H9 (cell line): ENCODE data around the gene CDH13. TPM values are rescaled to one million over a fixed set of nuclear protein-coding genes. Genes with fewer than 3 reads are reported as not detected.

ENCODE experiments used
- DNase-seq: peaks from one replicate; pipeline ENCODE4 v3.0.0-alpha.2; 2017
- H2AFZ ChIP-seq: one replicate; pipeline ENCODE4 v1.6.1; 2013; ENCODE audit warnings: mild to moderate bottlenecking, low read length, control low read depth, moderate library complexity
- H2AK5ac ChIP-seq: 2 replicates; pipeline ENCODE4 v1.6.1; 2013; ENCODE audit warnings: low read length, control low read depth, mixed read lengths; ENCODE audit not compliant: insufficient read length
- H2BK120ac ChIP-seq: one replicate; pipeline ENCODE4 v1.6.1; 2013; ENCODE audit warnings: low read depth, mild to moderate bottlenecking, low read length, control low read depth, inconsistent platforms; ENCODE audit not compliant: poor library complexity, severe bottlenecking
- H2BK12ac ChIP-seq: 2 replicates; pipeline ENCODE4 v1.6.1; 2013; ENCODE audit warnings: low read length, control low read depth, mixed read lengths, low read depth; ENCODE audit not compliant: insufficient read length
- H2BK15ac ChIP-seq: 2 replicates; pipeline ENCODE4 v1.6.1; 2013; ENCODE audit warnings: low read depth, low read length, control low read depth
- H2BK20ac ChIP-seq: one replicate; pipeline ENCODE4 v1.6.1; 2013; ENCODE audit warnings: low read depth, mild to moderate bottlenecking, low read length, control low read depth, inconsistent platforms; ENCODE audit not compliant: poor library complexity, severe bottlenecking
- H2BK5ac ChIP-seq: 2 replicates; pipeline ENCODE4 v1.6.1; 2013; ENCODE audit warnings: low read length, control low read depth, mixed read lengths; ENCODE audit not compliant: insufficient read length
- H3K14ac ChIP-seq: 2 replicates; pipeline ENCODE4 v1.6.1; 2013; ENCODE audit warnings: low read length, control low read depth; ENCODE audit not compliant: insufficient read depth
- H3K18ac ChIP-seq: 2 replicates; pipeline ENCODE4 v1.6.1; 2013; ENCODE audit warnings: low read depth, mild to moderate bottlenecking, mixed read lengths, low read length, control low read depth; ENCODE audit not compliant: insufficient read length
- H3K23ac ChIP-seq: 2 replicates; pipeline ENCODE4 v1.6.1; 2013; ENCODE audit warnings: low read length, control low read depth, mixed read lengths, low read depth; ENCODE audit not compliant: insufficient read length
- H3K23me2 ChIP-seq: 2 replicates; pipeline ENCODE4 v1.6.1; 2013; ENCODE audit warnings: low read depth, mild to moderate bottlenecking, mixed read lengths, low read length, control low read depth; ENCODE audit not compliant: insufficient read length, poor library complexity, severe bottlenecking
- H3K27ac ChIP-seq: 2 replicates; pipeline ENCODE4 v1.5.1; 2013; ENCODE audit warnings: low read length, control low read depth, mixed read lengths, low read depth; ENCODE audit not compliant: insufficient read length
- H3K27me3 ChIP-seq: 2 replicates; pipeline ENCODE4 v1.6.1; 2013; ENCODE audit warnings: low read length, control low read depth, inconsistent platforms; ENCODE audit not compliant: insufficient read depth
- H3K4ac ChIP-seq: 2 replicates; pipeline ENCODE4 v1.6.1; 2013; ENCODE audit warnings: low read depth, mild to moderate bottlenecking, control low read depth, inconsistent platforms, low read length, moderate library complexity
- H3K4me1 ChIP-seq: 2 replicates; pipeline ENCODE4 v1.6.1; 2013; ENCODE audit warnings: low read length, control low read depth, inconsistent platforms; ENCODE audit not compliant: insufficient read depth
- H3K4me2 ChIP-seq: 2 replicates; pipeline ENCODE4 v1.6.1; 2013; ENCODE audit warnings: low read length, control low read depth, mixed read lengths; ENCODE audit not compliant: insufficient read length, insufficient read depth
- H3K56ac ChIP-seq: 2 replicates; pipeline ENCODE4 v1.6.1; 2013; ENCODE audit warnings: low read depth, mild to moderate bottlenecking, mixed read lengths, low read length, control low read depth; ENCODE audit not compliant: insufficient read length
- H3K79me1 ChIP-seq: 2 replicates; pipeline ENCODE4 v1.6.1; 2013; ENCODE audit warnings: low read depth, mild to moderate bottlenecking, moderate library complexity, low read length, control low read depth, inconsistent platforms; ENCODE audit not compliant: insufficient read depth, poor library complexity, severe bottlenecking
- H3K79me2 ChIP-seq: 2 replicates; pipeline ENCODE4 v1.6.1; 2013; ENCODE audit warnings: low read length, control low read depth, inconsistent platforms; ENCODE audit not compliant: insufficient read depth
- H3K9ac ChIP-seq: 2 replicates; pipeline ENCODE4 v1.6.1; 2013; ENCODE audit warnings: low read length, control low read depth, mixed read lengths; ENCODE audit not compliant: insufficient read length; ENCODE audit errors: extremely low read depth
- H3K9me3 ChIP-seq: one replicate; pipeline ENCODE4 v1.6.1; 2013; ENCODE audit warnings: low read depth, low read length, inconsistent platforms; ENCODE audit not compliant: control insufficient read depth
- H3T11ph ChIP-seq: one replicate; pipeline ENCODE4 v1.6.1; 2013; ENCODE audit warnings: mild to moderate bottlenecking, low read length, control low read depth, inconsistent platforms
- H4K20me1 ChIP-seq: one replicate; pipeline ENCODE4 v1.6.1; 2013; ENCODE audit not compliant: control insufficient read depth, insufficient read length, insufficient read depth
- H4K5ac ChIP-seq: 2 replicates; pipeline ENCODE4 v1.6.1; 2013; ENCODE audit warnings: low read depth, mild to moderate bottlenecking, mixed read lengths, low read length, control low read depth; ENCODE audit not compliant: insufficient read length
- H4K8ac ChIP-seq: replicated peaks from 2 replicates; pipeline ENCODE4 v1.6.1; 2013; ENCODE audit warnings: low read length, control low read depth, mixed read lengths, low read depth; ENCODE audit not compliant: insufficient read length
- H4K91ac ChIP-seq: 2 replicates; pipeline ENCODE4 v1.6.1; 2013; ENCODE audit warnings: low read depth, mild to moderate bottlenecking, moderate library complexity, mixed read lengths, low read length, control low read depth; ENCODE audit not compliant: insufficient read length
- H3K27ac Mint-ChIP-seq, 3 experiments: 2 replicates in 2 of 3; 3 replicates in 1 of 3; pipeline ENCODE4 v1.8.0; 2020 to 2021; ENCODE audit warnings: mixed read lengths in 3 of 3, mild to moderate bottlenecking in 1 of 3, moderate library complexity in 1 of 3
- H3K27me3 Mint-ChIP-seq: 2 replicates; pipeline ENCODE4 v1.8.0; 2021; ENCODE audit warnings: low read depth, mild to moderate bottlenecking, moderate library complexity, mixed read lengths
- H3K36me3 Mint-ChIP-seq, 3 experiments: 2 replicates in 2 of 3; 3 replicates in 1 of 3; pipeline ENCODE4 v1.8.0; 2020 to 2021; ENCODE audit warnings: low read depth in 3 of 3, mixed read lengths in 3 of 3; ENCODE audit not compliant: insufficient read depth in 1 of 3
- H3K4me1 Mint-ChIP-seq, 2 experiments: 2 replicates each; pipeline ENCODE4 v1.8.0; 2020; ENCODE audit warnings: mixed read lengths in 2 of 2
- H3K4me3 Mint-ChIP-seq, 2 experiments: 2 replicates in 1 of 2; 3 replicates in 1 of 2; pipeline ENCODE4 v1.8.0; 2020 to 2021; ENCODE audit warnings: mild to moderate bottlenecking in 2 of 2, mixed read lengths in 2 of 2, moderate library complexity in 1 of 2
- H3K9me3 Mint-ChIP-seq, 2 experiments: 2 replicates in 1 of 2; 3 replicates in 1 of 2; pipeline ENCODE4 v1.8.0; 2020; ENCODE audit warnings: mild to moderate bottlenecking in 2 of 2, mixed read lengths in 2 of 2, moderate library complexity in 1 of 2
- CTCF ChIP-seq: fragments of 200-600 bp; sonication (generic); conservative IDR thresholded peaks from 3 replicates; pipeline ENCODE4 v1.8.0; 2021; ENCODE audit warnings: antibody characterized with exemption, mild to moderate bottlenecking
- WGBS: extraction: QIAGEN DNeasy Blood & Tissue Kit; methylation state at CpG from one replicate; pipeline ENCODE4 v1.1.7; 2013; ENCODE audit warnings: missing lambda C conversion rate, low lambda C conversion rate, mixed read lengths; ENCODE audit not compliant: insufficient read length; ENCODE audit errors: extremely low coverage; 5-methylcytosine and 5-hydroxymethylcytosine counted together
- total RNA-seq: library from RNA; stranded (reverse); gene quantifications from 2 replicates; pipeline ENCODE4 v1.2.1, GENCODE V29; 2021

CDH13 gene
- total RNA-seq, 1 experiment from 2014 or later = 1.5 TPM

GRCh38 chr16:83083361-83083760 lies 456.6 kb downstream of the CDH13 start:
- no peaks in the 10 kb centered on the region for H3K79me2 ChIP-seq
- no peak overlapping the region for H3T11ph ChIP-seq
- no peak overlapping the region for H3K23ac ChIP-seq
- H3K79me1 ChIP-seq = no peaks in the 10 kb centered on the region
- no peak overlapping the region for H3K9ac ChIP-seq
- no peak overlapping the region for H2BK12ac ChIP-seq
- no peak overlapping the region for H4K8ac ChIP-seq
- H3K4me1 ChIP-seq = no peaks in the 10 kb centered on the region
- no peak overlapping the region for H2BK120ac ChIP-seq
- no peak overlapping the region for H3K4me2 ChIP-seq
- H3K9me3 Mint-ChIP-seq = peaks cover 0 to 2% of the 10 kb centered on the region in 2 experiments; a peak in 2 of 5 replicates
- H4K20me1 ChIP-seq = no peaks in the 10 kb centered on the region
- H2AK5ac ChIP-seq = no peak overlapping the region
- no peak overlapping the region for H3K27ac ChIP-seq
- H3K36me3 Mint-ChIP-seq = no peaks in the 10 kb centered on the region; a peak in 1 of 7 replicates
- no peak overlapping the region for H4K5ac ChIP-seq
- H4K91ac ChIP-seq = no peak overlapping the region
- H3K4ac ChIP-seq = no peak overlapping the region
- no peaks in the 10 kb centered on the region for H3K9me3 ChIP-seq
- no peaks in the 10 kb centered on the region for H3K23me2 ChIP-seq
- no peak for TF ChIP-seq CTCF
- no peak overlapping the region for H2AFZ ChIP-seq
- H2BK20ac ChIP-seq = no peak overlapping the region
- no peak overlapping the region for H2BK15ac ChIP-seq
- DNase-seq = no peak
- H3K18ac ChIP-seq = no peak overlapping the region
- H3K27me3 ChIP-seq = no peaks in the 10 kb centered on the region
- H3K4me1 Mint-ChIP-seq = no peaks in the 10 kb centered on the region
- no CpG with 5 or more reads among the region's 3 CpGs for WGBS
- H3K14ac ChIP-seq = no peak overlapping the region
- H3K27ac Mint-ChIP-seq = no peak overlapping the region
- no peak overlapping the region for H2BK5ac ChIP-seq
- peaks cover 1% of the 10 kb centered on the region; the same call in 1 of the 2 replicates for H3K27me3 Mint-ChIP-seq
- no peak overlapping the region for H3K56ac ChIP-seq
- H3K4me3 Mint-ChIP-seq = no peak overlapping the region
